ENCODE measurements around the gene ARFIP1.

The ARFIP1 gene

DNA sequence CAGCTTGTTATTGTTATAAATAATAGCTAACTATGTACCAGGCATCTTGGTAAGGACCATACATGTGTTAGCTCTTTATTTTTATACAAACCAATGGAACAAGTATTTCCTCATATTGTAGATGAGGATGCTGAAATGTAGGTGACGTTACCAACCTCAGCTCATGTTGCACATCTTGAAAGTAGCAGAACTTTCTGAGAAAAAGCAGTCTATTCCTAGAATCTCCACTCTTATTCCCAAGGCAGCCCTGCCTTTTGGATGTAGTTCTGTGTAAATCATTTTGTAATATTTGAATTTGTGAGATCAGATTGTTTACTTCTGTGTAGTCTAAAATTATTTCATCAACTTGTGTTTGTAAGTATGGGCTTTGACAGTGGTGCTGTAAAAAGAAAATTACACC lies 161.7 kb downstream of the ARFIP1 start:
- no peak for DNase-seq

DNA sequence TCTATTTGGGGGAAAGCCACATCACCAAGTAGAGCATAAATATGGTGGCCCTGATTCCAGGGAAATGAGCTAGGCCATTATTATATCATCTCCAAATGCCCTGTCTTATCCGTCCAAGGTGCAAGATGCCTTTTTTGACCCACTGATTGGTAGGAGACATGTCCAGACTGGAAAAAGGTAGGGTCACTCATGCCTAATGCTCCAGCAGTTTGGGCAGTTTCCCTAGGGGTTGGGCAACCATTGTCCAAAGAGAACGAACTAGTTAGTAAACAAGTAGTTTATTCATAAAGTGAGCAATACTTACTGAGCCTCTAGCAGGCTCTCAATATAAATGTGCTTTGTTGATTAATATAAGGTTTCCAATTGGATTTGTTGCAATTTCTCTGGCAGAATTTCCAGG lies 162.6 kb downstream of the ARFIP1 start:
- no peak for DNase-seq

DNA sequence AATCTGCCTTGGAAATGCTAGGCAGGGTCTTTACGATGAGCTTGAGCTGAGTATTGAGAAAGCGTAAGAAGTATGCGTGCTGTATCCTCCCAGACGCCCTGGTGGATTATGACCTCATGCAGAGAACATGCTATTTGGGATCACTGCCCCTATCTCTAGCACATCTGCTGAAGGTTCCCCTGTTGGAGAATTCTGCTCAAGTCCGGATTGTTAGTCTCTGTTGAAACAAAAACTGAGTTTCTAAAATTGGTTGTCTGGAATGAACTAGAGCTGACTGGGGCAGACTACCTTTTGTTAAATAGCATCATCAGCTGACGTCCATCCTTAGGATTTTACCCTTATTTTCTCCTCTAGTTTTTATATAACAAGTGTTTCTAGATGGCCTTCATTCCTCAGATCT lies 163.9 kb downstream of the ARFIP1 start:
- no peak for DNase-seq

DNA sequence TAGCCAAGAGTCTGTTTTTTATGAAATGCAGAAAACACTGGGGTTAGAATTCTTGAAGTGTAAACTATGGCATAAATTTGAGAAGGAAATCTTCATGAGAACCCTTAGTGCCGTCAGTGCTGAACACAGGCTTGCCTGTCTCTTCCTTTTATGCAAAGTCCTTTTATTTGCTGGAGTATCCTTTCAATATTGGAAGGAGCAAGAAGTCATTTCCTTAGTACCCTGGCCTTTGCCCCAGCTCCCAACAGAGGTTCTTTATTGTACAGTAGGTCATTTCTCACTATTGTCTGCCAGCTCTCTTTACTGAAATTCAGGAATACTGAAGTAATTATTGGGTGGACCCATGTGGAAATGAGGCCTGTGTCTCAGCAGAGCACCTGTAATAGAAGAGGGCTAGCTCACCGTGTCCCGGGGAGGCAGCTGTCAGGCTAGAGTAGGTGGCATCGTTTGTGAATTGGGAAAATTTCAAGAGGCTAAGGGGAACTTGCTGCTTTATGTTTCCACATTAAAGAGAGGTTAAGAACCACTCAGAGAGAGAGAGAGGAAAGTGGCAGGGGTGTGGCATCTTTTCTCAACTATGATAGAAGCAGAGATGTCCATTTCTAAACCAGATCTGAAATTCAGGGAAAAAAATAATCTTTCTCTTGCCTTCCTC lies 165.0 kb downstream of the ARFIP1 start:
- DNase-seq = no peak

GRCh38 chr4:152945639-152946038 lies 165.9 kb downstream of the ARFIP1 start:
- DNase-seq = no peak

DNA sequence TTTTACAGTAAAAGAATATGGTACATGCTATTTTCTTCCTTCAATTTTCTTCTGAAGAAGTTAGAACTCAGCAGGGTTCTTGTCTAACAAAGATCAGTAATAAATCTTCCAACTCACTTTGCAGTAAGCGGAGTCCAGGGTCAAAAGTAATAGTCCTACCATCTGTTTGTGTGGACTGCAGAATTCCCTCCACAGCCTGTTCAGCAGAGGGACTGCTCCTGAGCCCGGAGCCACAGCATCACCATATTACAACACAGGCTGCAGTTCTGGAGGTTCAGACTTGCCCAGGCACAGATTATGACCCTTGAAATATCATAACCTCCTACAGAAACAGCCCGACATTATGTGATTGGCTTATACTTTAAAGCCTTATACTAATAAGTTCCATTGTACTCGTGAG lies 166.7 kb downstream of the ARFIP1 start:
- no peak for DNase-seq

- DNase-seq = no peak
Observed at GRCh38 chr4:152947311-152947710, 167.6 kb downstream of the ARFIP1 start.

DNA sequence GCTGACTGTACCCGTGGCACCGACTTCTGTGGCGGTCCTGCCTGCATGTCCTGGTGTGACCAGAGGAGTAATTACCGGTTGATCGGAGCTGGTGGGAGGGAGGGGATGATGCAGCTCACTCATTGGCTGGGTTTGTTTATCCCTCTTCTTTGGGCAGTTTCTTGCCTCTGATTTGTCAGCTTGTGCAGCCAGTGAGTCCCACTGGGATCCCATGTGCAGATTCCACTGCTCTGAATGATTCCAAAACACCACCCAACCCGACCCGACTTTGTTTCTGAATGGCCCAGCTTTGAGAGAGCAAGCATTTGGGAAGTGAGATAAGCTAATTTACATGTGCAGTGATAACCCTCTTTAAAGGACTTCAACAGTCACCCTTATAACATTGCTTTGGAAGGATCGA lies 170.2 kb downstream of the ARFIP1 start:
- no peak for DNase-seq

GRCh38 chr4:152950402-152951274 lies 170.9 kb downstream of the ARFIP1 start:
- no peak for DNase-seq

- DNase-seq = no peak
Observed at GRCh38 chr4:152951348-152951747, 171.6 kb downstream of the ARFIP1 start.

GRCh38 chr4:152953514-152953913 lies 173.8 kb downstream of the ARFIP1 start:
- no peak for DNase-seq

DNA sequence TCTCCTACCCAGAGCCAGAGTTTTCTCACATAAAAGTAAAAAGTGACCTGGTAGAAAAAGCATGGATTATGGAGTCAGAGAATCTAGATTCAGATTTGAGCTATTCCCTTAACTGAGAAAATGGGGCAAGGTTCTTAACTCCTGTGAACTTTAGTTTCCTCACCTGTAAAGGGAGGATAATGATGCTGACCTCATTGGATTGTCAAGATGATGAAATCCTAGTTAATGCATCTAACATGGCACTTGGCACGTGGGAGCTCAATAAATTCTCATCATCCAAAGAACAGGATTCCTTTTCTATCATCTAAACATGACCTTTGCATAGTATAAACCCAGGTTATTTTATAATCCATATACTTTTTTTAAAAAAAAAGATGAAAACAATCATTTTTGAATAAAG lies 175.0 kb downstream of the ARFIP1 start:
- DNase-seq = no peak

GRCh38 chr4:152956147-152956546 lies 176.4 kb downstream of the ARFIP1 start:
- DNase-seq = no peak

DNA sequence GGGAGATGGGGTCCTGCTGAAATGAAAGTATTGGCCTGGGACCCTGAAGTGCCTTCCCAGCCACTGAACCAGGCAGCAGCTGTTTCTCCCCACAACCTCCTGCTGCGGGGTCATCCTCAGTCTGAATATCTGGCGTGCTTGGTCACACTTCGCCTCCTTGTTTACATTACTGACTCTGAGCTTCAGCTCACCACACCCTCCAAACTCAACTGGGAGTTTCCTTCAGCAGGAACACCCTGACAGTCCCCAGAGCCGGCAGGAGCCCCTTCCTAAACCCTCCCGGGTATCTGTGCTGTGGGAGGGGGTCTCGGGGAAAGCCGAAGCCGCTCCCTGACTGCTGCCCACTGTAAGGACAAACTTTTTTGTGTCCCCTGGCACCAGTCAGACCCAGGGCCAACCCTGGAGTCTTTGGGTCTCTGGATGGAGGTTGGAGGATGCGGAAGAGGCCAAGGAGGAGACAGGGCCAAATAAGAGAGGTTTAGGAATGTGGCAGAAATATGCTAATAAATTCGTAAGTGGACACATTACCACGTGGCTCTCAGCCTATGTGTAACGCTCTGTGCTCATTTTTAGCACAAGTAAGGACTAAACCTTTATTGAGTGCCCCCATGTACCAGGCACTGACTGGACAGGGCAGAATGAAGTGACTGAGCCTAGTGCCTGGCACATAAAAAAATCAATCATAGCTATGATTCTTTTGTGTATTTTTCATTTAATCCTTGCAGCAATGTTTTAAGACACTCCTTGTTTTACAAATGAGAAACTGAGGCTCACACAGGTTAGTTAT lies 177.1 kb downstream of the ARFIP1 start:
- no peak for DNase-seq

GRCh38 chr4:152957437-152958171 lies 177.8 kb downstream of the ARFIP1 start:
- no peak for DNase-seq

DNA sequence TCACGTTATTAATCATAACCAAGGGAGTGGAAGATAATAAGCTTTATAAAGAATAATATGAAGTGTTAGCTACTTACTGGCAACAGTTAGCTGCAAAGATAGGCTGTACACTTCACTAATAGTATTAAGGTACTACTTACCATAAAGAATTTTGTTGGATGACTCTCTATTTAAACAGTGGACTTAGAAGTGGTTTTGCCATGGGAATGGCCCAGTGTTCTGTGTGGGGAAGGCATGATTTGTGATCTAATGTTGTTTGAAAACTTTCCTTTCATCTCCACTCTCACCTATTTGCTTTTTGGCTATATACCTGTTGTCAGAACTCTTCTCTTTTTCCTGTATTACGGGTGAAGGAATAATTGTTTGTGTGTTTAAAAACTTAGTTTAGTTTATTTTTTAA lies 179.3 kb downstream of the ARFIP1 start:
- DNase-seq = no peak

GRCh38 chr4:152960082-152960481 lies 180.3 kb downstream of the ARFIP1 start:
- DNase-seq = no peak

DNA sequence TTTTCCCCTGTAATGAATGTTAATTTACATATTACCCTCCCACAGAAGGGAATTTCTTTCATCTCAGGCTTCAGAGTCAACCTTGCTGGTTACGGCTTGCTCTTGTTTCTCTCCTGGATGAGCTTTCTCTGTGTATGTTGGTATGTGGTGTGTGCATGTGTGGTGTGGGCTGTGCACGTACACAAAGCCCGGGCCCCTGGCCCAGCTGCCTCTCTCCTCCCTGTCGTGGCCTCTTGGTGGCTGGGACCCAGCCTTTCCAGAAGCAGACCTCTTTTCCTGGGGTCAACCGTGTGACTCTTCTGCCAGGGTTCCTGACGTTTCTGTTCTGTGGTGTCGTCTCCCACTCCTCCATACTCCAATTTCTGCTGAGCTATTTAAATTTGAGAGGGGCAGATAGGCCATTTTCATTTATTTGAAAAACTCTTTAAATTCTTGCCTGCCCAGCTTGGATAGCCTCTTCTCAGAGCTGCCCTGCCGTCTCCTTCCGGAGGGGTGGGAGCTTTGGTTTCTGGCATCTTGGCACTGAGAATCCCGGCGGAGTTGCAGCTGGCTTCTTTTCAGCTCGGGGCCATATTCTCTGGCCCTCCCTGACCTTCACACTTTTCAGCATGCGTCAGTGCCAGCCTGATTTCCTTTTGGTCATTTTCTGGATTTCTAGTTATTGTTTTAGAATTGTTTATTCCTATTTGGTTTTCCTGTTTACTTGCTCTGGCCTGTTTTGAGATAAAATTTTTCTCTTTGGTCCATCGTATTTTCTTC lies 181.4 kb downstream of the ARFIP1 start:
- no peak for DNase-seq

DNA sequence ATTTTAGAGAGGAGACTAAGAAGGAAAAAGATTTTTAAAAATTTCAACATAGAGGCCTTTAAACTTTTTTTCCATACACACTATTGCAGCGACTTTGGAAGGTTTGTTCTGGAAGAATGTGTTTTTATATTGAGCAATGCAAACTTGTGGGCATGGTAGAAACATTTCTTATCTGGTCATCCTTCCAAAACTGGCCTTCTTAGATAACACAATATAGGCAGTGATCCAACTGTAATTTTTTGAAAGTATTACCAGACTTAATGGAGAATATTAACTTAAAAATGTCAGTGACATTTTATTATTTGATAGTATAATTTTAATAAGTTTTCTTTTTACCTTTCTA lies 182.0 kb downstream of the ARFIP1 start:
- no peak for DNase-seq

Measured in activated naive CD4-positive, alpha-beta T cell treated with Interleukin-2 at 50 U/mL for 16 hours (primary cell).